Adrenal gland (tissue), 5 donors: Measurements from ENCODE around the gene KAZN.
A peak's percentile ranks its signal among the peaks of the same experiment; 100 is the strongest.

Experiments
- CTCF ChIP-seq, 6 experiments: fragments of 450-650 bp in 4 of 6; fragments of 200-600 bp in 2 of 6; sonication (generic) in 1 of 6; IDR thresholded peaks; 1 replicate in 5 of 6; 2 replicates in 1 of 6; pipeline versions ENCODE4 v1.5.1 to v1.8.0; 2016 to 2021; ENCODE audit warnings: antibody characterized with exemption in 6 of 6, mild to moderate bottlenecking in 2 of 6, moderate library complexity in 1 of 6
- POLR2A ChIP-seq, 2 donors: fragments of 450-650 bp; IDR thresholded peaks; one replicate each; pipeline ENCODE4 v1.6.1; 2017; ENCODE audit warnings: antibody characterized with exemption in 2 of 2, mild to moderate bottlenecking in 2 of 2, moderate library complexity in 1 of 2
- donor health status: DM: no; HTN: no; CAD: no.

- TF ChIP-seq CTCF (IDR thresholded peaks at IDR 0.05) (peak in 1 of 6 experiments; percentile 0), POLR2A (IDR thresholded peaks at IDR 0.05) (no peak)
These were observed 422.7 kb downstream of the KAZN start for GRCh38 chr1:15020943-15021745.
